ENCODE data around the gene DDIT4L. TPM values are rescaled to one million over a fixed set of nuclear protein-coding genes. Genes with fewer than 3 reads are reported as not detected.

Gene DDIT4L
- total RNA-seq, 4 donors from 2014 or later = 0.79 to 2.0 TPM; not detected in 2

GRCh38 chr4:100170986-100171385 lies 19.3 kb downstream of the DDIT4L start:
- in situ Hi-C loops (cut with MboI; ENCODE audit: low pct_ligation_motif_present in 1 of 4, low pct_unique_long_range_greater_than_20kb in 1 of 4, low sequenced_read_pairs in 3 of 4) (no loop called here), intact Hi-C loops (cut with DNase I; ENCODE audit: low total_unique reads) (no loop called here)
- 56 to 76% methylated on average over 3 of the region's 3 CpGs for WGBS, 2 donors (ENCODE audit: low coverage in 1 of 2)
- Histone ChIP-seq H3K9me3 (no peaks in the 10 kb centered on the region), H3K36me3 (no peaks in the 10 kb centered on the region), H3K4me1 (no peaks in the 10 kb centered on the region), H3K27me3 (no peaks in the 10 kb centered on the region), H3K4me3 (no peak overlapping the region), H3K27ac (no peak overlapping the region)
- no peak for DNase-seq
- TF ChIP-seq EP300 (IDR thresholded peaks at IDR 0.05; ENCODE audit: low read depth) (no peak), POLR2AphosphoS5 (IDR thresholded peaks at IDR 0.05) (no peak)

- TF ChIP-seq EP300 (IDR thresholded peaks at IDR 0.05; ENCODE audit: low read depth) (no peak), POLR2A (IDR thresholded peaks at IDR 0.05) (no peak), POLR2AphosphoS5 (IDR thresholded peaks at IDR 0.05) (no peak), CTCF (IDR thresholded peaks at IDR 0.05) (no peak)
- Histone ChIP-seq H3K4me3 (no peak overlapping the region), H3K27me3 (no peaks in the 10 kb centered on the region), H3K9me3 (no peaks in the 10 kb centered on the region), H3K27ac (no peak overlapping the region), H3K4me1 (no peaks in the 10 kb centered on the region), H3K36me3 (no peaks in the 10 kb centered on the region)
- in situ Hi-C loops (cut with MboI; ENCODE audit: low pct_ligation_motif_present in 1 of 4, low pct_unique_long_range_greater_than_20kb in 1 of 4, low sequenced_read_pairs in 3 of 4) = no loop called here
- DNase-seq = no peak
- WGBS, 2 donors (ENCODE audit: low coverage in 1 of 2) = 58 to 59% methylated on average over 3 to 4 of the region's 4 CpGs
- intact Hi-C loops (cut with DNase I; ENCODE audit: low total_unique reads) = no loop called here
Measured at GRCh38 chr4:100169491-100170485, 20.5 kb downstream of the DDIT4L start.

- H3K27me3 ChIP-seq = no peaks in the 10 kb centered on the region
- no peak for TF ChIP-seq EP300 (IDR thresholded peaks at IDR 0.05; ENCODE audit: low read depth)
- TF ChIP-seq POLR2AphosphoS5 (IDR thresholded peaks at IDR 0.05) = no peak
- TF ChIP-seq POLR2A (IDR thresholded peaks at IDR 0.05) = no peak
- TF ChIP-seq CTCF (IDR thresholded peaks at IDR 0.05) = no peak
- no peak overlapping the region for H3K27ac ChIP-seq
- intact Hi-C loops (cut with DNase I; ENCODE audit: low total_unique reads) (no loop called here), in situ Hi-C loops (cut with MboI; ENCODE audit: low pct_ligation_motif_present in 1 of 4, low pct_unique_long_range_greater_than_20kb in 1 of 4, low sequenced_read_pairs in 3 of 4) (no loop called here)
- H3K4me3 ChIP-seq = no peak overlapping the region
- H3K4me1 ChIP-seq = no peaks in the 10 kb centered on the region
- DNase-seq = no peak
- no peaks in the 10 kb centered on the region for H3K36me3 ChIP-seq
- H3K9me3 ChIP-seq = no peaks in the 10 kb centered on the region
- whole genome bisulfite sequencing, 2 donors (ENCODE audit: low coverage in 1 of 2) = 28 to 44% methylated on average over 5 of the region's 5 CpGs
Measured at GRCh38 chr4:100168521-100168920, 21.7 kb downstream of the DDIT4L start.

- 68 to 81% methylated on average over 8 of the region's 8 CpGs for WGBS, 2 donors (ENCODE audit: low coverage in 1 of 2)
- DNase-seq = no peak
- no peak overlapping the region for H3K4me3 ChIP-seq
- no peaks in the 10 kb centered on the region for H3K4me1 ChIP-seq
- intact Hi-C loops (cut with DNase I; ENCODE audit: low total_unique reads) (no loop called here), in situ Hi-C loops (cut with MboI; ENCODE audit: low pct_ligation_motif_present in 1 of 4, low pct_unique_long_range_greater_than_20kb in 1 of 4, low sequenced_read_pairs in 3 of 4) (no loop called here)
- H3K36me3 ChIP-seq = no peaks in the 10 kb centered on the region
- TF ChIP-seq POLR2AphosphoS5 (IDR thresholded peaks at IDR 0.05) (no peak), EP300 (IDR thresholded peaks at IDR 0.05; ENCODE audit: low read depth) (no peak), POLR2A (IDR thresholded peaks at IDR 0.05) (no peak), CTCF (IDR thresholded peaks at IDR 0.05) (no peak)
- no peak overlapping the region for H3K27ac ChIP-seq
- peaks cover 0 to 5% of the 10 kb centered on the region in 2 donors for H3K9me3 ChIP-seq
- no peaks in the 10 kb centered on the region for H3K27me3 ChIP-seq
Measured at GRCh38 chr4:100166297-100167039, 23.8 kb downstream of the DDIT4L start.
